NCI-H2029 treated with DMSO at 0.1 percent for 48 hours (cell line): ENCODE measurements around the gene CLTC.

ENCODE experiments used
- DNase-seq: peaks from one replicate; lab custom pipeline; 2025; lab: John Stamatoyannopoulos, UW

CLTC gene

DNA sequence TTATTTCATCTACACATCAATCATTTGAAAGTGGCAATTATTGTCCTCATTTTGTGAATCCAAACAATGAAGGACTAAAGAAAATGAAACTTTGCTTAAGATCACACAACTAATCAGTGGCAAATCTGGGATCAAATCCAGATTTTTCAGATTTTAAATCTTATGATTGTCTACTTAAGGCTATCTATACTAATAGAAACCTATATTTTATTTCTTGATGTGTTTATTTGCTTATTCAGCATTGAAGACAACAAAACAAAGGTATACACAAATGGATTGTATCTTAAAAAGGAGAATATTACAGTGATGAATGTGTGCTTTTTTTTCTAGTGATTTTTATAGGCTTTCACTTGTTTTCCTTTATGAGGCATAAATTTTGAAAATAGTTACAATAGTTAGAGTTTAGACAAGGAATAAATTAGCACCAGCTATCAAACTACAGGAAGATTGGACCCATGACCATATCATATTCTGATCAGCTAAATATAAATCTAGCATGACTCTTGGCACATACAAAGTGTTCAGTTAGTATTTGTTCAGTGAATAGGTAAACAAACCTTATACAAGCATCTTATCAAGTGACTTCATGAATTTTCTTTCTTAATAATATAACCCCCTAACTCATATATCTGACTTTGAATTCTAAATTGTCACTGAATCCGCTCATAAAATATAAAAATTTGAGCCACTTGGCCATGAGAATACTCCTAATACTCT lies 108.3 kb downstream of the CLTC start:
- DNase-seq: no peak

DNA sequence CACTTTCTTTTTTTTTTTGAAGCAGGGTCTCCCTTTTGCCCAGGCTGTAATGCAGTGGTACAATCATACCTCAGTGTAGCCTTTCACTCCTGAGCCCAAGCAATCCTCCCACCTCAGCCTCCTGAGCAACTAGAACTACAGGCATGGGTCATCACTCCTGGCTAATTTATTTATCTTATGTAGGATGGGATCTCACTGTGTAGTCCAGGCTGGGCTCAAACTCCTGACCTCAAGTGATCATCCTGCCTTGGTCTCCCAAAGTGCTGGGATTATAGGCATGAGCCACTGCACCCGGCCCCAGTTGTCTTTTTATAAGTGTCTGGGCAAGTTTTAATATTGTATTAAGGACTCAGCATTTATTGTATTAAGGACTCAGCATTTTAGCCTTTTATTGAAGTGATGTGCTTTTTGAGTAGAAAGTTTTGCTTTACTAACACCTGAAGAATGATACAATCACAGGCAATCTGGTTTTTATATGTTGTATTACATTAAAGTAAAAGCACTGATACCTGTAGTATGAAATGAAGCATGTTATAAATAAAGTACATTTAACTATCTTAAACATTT lies 110.7 kb downstream of the CLTC start:
- DNase-seq: no peak

DNA sequence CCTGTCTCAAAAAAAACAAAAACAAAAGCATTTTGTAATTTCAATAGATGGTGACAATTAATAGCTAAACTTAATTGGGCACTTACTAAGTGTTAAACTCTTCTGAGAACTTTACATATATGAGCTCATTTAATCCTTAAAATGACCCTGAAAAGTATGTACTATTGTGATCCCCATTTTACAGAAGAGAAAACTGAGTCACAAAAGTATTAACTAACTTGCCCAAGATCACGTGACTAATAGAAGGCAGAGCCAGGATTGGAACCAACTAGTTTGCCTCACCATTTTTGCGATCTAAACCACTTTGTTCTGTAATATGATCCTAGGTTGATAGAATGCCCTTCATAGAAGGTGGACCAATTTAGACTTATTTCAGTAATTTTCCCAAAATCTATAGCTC lies 114.0 kb downstream of the CLTC start:
- DNase-seq: no peak

DNA sequence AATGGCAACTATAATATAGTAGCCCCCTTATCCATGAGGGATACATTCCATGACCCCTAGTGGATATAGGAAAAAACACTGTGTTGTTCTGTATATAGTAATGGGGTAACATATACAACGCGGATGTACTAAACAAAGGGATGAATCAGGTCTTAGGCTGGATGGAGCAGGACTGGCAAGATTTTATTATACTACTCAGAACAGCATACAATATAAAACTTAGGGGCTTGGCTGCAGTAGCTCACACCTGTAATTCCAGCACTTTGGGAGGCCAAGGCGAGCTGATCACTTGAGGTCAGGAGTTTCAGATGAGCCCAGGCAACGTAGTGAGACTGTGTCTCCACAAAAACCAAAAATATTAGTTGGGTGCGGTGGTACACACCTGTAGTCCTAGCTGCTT lies 114.5 kb downstream of the CLTC start:
- DNase-seq: no peak

DNA sequence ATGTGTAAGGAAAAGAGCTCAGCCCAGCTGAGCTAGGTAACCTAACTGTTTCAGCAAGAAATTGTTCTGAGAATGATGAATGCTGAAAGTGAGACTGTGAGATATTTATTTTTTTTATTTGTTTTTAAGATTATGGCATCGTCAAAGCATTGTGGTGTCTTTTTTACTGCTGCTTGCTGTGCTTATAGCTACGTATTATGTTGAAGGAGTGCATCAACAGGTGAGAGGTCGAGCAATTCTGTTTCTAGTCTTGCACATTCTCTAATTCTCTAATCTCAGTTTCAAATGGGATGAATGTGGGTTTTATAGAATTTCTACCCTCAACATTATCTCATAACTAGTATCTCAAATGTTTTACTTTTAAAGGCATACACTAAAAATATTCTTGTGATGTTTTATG lies 117.6 kb downstream of the CLTC start:
- DNase-seq: no peak

GRCh38 chr17:59743842-59744241 lies 124.1 kb downstream of the CLTC start:
- no peak for DNase-seq

- DNase-seq: no peak
Measured at GRCh38 chr17:59745040-59745439, 125.3 kb downstream of the CLTC start.
